ENCODE data around the gene AMIGO2.

The AMIGO2 gene

DNA sequence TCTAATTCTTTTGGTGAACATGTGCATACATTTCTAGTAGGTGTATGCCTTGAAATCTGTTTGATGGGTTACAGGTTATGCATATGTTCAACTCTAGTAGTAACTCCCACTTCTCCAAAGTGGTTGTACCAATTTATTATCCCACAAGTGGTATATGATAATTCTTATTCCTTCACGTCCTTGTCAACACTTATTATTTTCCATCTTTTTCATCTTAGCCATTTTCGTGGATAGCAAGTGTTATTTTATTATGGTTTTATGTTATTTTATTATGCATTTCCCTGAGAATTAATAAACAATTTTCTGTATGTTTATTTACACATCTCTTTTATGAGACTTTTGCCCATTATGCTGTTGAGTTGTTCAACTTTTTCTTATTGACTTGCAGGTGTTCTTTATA lies 11.2 kb upstream of the AMIGO2 start (continued):
- TF ChIP-seq, protein P1, sequence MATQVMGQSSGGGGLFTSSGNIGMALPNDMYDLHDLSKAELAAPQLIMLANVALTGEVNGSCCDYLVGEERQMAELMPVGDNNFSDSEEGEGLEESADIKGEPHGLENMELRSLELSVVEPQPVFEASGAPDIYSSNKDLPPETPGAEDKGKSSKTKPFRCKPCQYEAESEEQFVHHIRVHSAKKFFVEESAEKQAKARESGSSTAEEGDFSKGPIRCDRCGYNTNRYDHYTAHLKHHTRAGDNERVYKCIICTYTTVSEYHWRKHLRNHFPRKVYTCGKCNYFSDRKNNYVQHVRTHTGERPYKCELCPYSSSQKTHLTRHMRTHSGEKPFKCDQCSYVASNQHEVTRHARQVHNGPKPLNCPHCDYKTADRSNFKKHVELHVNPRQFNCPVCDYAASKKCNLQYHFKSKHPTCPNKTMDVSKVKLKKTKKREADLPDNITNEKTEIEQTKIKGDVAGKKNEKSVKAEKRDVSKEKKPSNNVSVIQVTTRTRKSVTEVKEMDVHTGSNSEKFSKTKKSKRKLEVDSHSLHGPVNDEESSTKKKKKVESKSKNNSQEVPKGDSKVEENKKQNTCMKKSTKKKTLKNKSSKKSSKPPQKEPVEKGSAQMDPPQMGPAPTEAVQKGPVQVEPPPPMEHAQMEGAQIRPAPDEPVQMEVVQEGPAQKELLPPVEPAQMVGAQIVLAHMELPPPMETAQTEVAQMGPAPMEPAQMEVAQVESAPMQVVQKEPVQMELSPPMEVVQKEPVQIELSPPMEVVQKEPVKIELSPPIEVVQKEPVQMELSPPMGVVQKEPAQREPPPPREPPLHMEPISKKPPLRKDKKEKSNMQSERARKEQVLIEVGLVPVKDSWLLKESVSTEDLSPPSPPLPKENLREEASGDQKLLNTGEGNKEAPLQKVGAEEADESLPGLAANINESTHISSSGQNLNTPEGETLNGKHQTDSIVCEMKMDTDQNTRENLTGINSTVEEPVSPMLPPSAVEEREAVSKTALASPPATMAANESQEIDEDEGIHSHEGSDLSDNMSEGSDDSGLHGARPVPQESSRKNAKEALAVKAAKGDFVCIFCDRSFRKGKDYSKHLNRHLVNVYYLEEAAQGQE (tag by site-specific recombination; IDR thresholded peaks at IDR 0.05) = no peak
- TF ChIP-seq ZNF37A (tag by site-specific recombination; IDR thresholded peaks at IDR 0.05) (no peak), ZFP69B (tag by site-specific recombination; IDR thresholded peaks at IDR 0.05) (no peak)

DNA sequence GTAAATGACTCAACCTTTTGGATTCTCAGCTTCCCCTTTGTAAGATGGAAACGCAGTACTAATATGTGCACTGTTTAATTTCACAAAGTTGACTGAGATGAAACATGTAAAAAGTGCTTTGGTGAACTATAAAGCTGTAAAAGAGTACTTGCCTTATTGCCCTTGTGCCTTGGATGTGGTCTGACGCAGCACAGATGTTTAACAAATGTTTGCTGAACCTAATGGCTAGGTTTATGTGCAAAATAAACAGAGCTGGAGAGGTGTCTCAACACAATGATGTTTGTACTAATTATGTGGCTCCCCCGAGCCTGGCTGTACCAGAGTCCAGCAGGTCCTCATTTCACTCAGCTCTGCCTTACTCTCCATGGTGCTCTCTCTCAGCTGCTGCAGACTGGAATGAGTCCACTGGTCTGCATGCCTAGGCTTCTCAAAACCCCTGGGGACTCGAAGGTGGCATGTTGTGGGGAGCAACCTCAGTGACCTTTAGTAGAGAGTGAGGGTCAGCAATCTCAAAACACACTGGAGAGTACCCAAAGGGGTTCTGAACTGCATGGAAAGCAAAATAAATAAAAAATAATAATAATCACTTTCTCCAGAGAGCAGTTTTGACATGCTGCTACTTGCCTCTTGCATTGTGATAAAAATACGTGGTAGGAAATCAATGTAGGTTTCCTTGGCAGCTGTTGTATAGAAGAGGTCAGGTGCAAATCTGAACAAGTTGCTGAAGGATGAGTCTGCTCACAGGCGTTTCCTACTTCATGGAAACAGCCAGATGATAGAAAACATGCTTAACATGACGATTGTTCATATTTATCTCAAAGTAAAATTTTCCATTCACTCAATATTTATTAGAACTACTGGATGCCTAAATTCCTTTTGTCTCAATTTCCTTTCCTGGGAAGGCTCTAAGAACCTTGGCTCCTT lies 8.5 kb upstream of the AMIGO2 start:
- Histone ChIP-seq H3K27ac (ENCODE audit: extremely low read depth, low read depth, low read length) (no peak overlapping the region), H3K36me3 (ENCODE audit: control insufficient read depth in 2 of 2, insufficient read depth in 1 of 2, low read length in 2 of 2) (no peaks in the 10 kb centered on the region), H3K9me3 (ENCODE audit: control insufficient read depth, insufficient read depth, low read depth, low read length) (no peaks in the 10 kb centered on the region), H3K4me3 (ENCODE audit: low read depth, low read length) (no peak overlapping the region), H3K4me1 (ENCODE audit: control insufficient read depth, insufficient read depth, low read length) (peaks cover 15% of the 10 kb centered on the region)
- ChIA-PET POLR2A (no interaction called here), CTCF (no interaction called here)
- TF ChIP-seq ZNF629 (tag by site-specific recombination; IDR thresholded peaks at IDR 0.05) (peak; percentile 41; the same call in 1 of the 2 replicates), ZXDB (tag by site-specific recombination; IDR thresholded peaks at IDR 0.05) (no peak), ZFP41 (tag by site-specific recombination; IDR thresholded peaks at IDR 0.05; ENCODE audit: borderline replicate concordance) (no peak), ZNF404 (tag by site-specific recombination; IDR thresholded peaks at IDR 0.05) (no peak), AEBP2 (tag by site-specific recombination; IDR thresholded peaks at IDR 0.05; ENCODE audit: borderline replicate concordance) (no peak), OVOL3 (tag by site-specific recombination; IDR thresholded peaks at IDR 0.05) (peak; percentile 53; the same call in 1 of the 2 replicates), ZNF530 (tag by site-specific recombination; IDR thresholded peaks at IDR 0.05; ENCODE audit: low read depth) (no peak), ZNF785 (tag by site-specific recombination; IDR thresholded peaks at IDR 0.05) (no peak), WT1 (tag by site-specific recombination; IDR thresholded peaks at IDR 0.05) (peak; percentile 73), ZNF626 (tag by site-specific recombination; IDR thresholded peaks at IDR 0.05) (no peak), ZNF549 (tag by site-specific recombination; IDR thresholded peaks at IDR 0.05) (no peak), ZNF148 (tag by site-specific recombination; IDR thresholded peaks at IDR 0.05; ENCODE audit: borderline replicate concordance) (no peak), PRDM6 (tag by site-specific recombination; IDR thresholded peaks at IDR 0.05) (peak; percentile 79), SETDB1 (IDR thresholded peaks at IDR 0.05; ENCODE audit: insufficient read length, low read length) (no peak), FEZF1 (tag by site-specific recombination; IDR thresholded peaks at IDR 0.05) (peak; percentile 62), ZNF354C (tag by site-specific recombination; IDR thresholded peaks at IDR 0.05; ENCODE audit: borderline replicate concordance, low read depth) (no peak), GLI2 (tag by site-specific recombination; IDR thresholded peaks at IDR 0.05; ENCODE audit: borderline replicate concordance, low read depth) (peak; percentile 76; the same call in 1 of the 2 replicates), ZNF2 (tag by site-specific recombination; IDR thresholded peaks at IDR 0.05) (0 out of 2 replicates have a peak, but pooled peaks have one; percentile 57)
- TF ChIP-seq, protein P2, sequence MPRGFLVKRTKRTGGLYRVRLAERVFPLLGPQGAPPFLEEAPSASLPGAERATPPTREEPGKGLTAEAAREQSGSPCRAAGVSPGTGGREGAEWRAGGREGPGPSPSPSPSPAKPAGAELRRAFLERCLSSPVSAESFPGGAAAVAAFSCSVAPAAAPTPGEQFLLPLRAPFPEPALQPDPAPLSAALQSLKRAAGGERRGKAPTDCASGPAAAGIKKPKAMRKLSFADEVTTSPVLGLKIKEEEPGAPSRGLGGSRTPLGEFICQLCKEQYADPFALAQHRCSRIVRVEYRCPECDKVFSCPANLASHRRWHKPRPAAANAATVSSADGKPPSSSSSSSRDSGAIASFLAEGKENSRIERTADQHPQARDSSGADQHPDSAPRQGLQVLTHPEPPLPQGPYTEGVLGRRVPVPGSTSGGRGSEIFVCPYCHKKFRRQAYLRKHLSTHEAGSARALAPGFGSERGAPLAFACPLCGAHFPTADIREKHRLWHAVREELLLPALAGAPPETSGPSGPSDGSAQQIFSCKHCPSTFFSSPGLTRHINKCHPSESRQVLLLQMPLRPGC (tag by site-specific recombination; IDR thresholded peaks at IDR 0.05) = 0 out of 2 replicates have a peak, but pooled peaks have one; percentile 24

All from HEK293 (cell line).